Ectodermal cell (in vitro differentiated cells): ENCODE data around the gene EMID1.
A peak's percentile ranks its signal among the peaks of the same experiment; 100 is the strongest.

Experiments
- H3K27ac ChIP-seq: 2 replicates; pipeline ENCODE4 v1.7.0; 2013; ENCODE audit warnings: mild to moderate bottlenecking, low read depth, low read length; ENCODE audit not compliant: insufficient read depth, poor library complexity, severe bottlenecking
- H3K27me3 ChIP-seq: 2 replicates; pipeline ENCODE4 v1.7.0; 2013; ENCODE audit warnings: mild to moderate bottlenecking, low read length; ENCODE audit not compliant: insufficient read depth, control insufficient read depth, poor library complexity, severe bottlenecking
- H3K36me3 ChIP-seq: one replicate; pipeline ENCODE4 v1.7.0; 2013; ENCODE audit warnings: low read length; ENCODE audit not compliant: control insufficient read depth, insufficient read depth
- H3K4me1 ChIP-seq: one replicate; pipeline ENCODE4 v1.7.0; 2013; ENCODE audit warnings: low read length; ENCODE audit not compliant: control insufficient read depth, insufficient read depth
- H3K4me3 ChIP-seq: 2 replicates; pipeline ENCODE4 v1.7.0; 2013; ENCODE audit warnings: low read depth, low read length, control low read depth; ENCODE audit not compliant: insufficient read depth
- H3K9me3 ChIP-seq: 2 replicates; pipeline ENCODE4 v1.7.0; 2013; ENCODE audit warnings: mild to moderate bottlenecking, low read length, moderate library complexity; ENCODE audit not compliant: control insufficient read depth
- WGBS, 2 experiments: methylation state at CpG; one replicate each; pipeline ENCODE4 v1.1.7; 2013; ENCODE audit warnings: missing lambda C conversion rate in 2 of 2; 5-methylcytosine and 5-hydroxymethylcytosine counted together

Gene EMID1

DNA sequence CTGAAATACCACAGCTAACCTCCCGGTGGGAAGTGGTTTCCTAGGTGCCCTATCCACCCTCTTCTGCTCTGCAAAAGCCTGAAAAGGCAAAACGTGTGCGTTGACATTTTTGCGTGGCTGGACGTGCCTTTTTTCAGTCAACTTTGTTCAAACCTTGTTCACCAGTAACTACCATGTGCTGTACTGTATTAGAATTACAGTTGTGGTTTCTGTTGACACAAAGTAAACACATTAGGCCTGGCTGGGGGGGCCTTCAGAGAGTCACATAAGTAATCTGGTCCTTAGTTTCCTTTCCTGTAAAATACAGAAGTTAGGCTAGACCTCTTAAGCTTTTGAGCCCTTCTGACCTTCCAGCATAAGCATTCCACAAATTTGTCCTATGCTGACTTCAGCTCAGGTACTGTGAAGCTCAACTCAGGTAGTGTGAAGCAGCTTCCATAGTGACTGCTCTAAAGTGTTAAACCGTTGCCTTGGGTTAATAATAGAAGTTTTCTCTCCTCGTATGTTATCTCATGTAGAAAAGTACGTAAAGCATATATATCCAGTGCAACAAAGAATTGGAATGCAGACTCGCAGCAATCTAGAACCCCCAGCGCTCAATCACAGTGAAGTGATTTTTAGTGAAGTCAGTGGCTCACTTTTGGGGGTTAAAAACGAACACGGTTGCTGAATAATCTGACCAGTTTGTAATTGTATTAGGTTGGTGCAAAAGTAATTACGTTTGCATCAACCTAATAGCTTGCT, 64.2 kb downstream of the EMID1 start:
- Histone ChIP-seq H3K27ac (no peak overlapping the region), H3K9me3 (no peaks in the 10 kb centered on the region), H3K36me3 (peaks cover 27% of the 10 kb centered on the region), H3K4me1 (peaks cover 31% of the 10 kb centered on the region), H3K4me3 (peak overlapping the region; percentile 96), H3K27me3 (no peaks in the 10 kb centered on the region)
- WGBS, 2 experiments: 41 to 47% methylated on average over 13 of the region's 13 CpGs

- WGBS, 2 experiments: 66 to 68% methylated on average over 9 of the region's 9 CpGs
- Histone ChIP-seq H3K4me3 (peak overlapping the region; percentile 96), H3K9me3 (no peaks in the 10 kb centered on the region), H3K4me1 (peaks cover 31% of the 10 kb centered on the region), H3K36me3 (peaks cover 27% of the 10 kb centered on the region), H3K27ac (no peak overlapping the region), H3K27me3 (no peaks in the 10 kb centered on the region)
These were observed 65.0 kb downstream of the EMID1 start for GRCh38 chr22:29270475-29271271.

DNA sequence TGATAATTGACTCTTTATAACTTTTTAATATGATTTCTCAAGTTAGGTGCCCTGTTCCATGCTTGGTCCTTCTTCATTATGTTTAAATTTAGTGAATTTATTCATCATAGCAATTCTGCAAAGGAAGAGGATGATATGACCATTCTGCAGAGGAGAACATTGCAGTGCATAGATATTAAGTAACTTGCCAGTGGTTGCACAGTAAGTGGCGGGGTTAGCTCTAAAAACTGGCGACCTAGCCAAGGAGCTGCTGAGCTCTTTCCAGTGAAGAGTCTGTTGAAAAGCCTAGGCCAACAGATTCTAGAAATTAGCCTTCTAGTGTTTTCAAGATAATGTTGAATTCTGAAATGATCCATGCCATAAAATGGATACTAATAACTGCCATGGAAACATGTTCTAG, 66.9 kb downstream of the EMID1 start:
- Histone ChIP-seq H3K36me3 (peaks cover 41% of the 10 kb centered on the region), H3K4me3 (no peak overlapping the region)
- 97% methylated on average over 2 of the region's 2 CpGs for WGBS, 2 experiments

GRCh38 chr22:29275167-29275566, 69.5 kb downstream of the EMID1 start:
- WGBS, 2 experiments: 96 to 99% methylated on average over 3 of the region's 3 CpGs

More for the DNA sequence above, 66.9 kb downstream of the EMID1 start:
- Histone ChIP-seq H3K27me3 (no peaks in the 10 kb centered on the region), H3K27ac (no peak overlapping the region), H3K4me1 (peaks cover 23% of the 10 kb centered on the region), H3K9me3 (no peaks in the 10 kb centered on the region)

DNA sequence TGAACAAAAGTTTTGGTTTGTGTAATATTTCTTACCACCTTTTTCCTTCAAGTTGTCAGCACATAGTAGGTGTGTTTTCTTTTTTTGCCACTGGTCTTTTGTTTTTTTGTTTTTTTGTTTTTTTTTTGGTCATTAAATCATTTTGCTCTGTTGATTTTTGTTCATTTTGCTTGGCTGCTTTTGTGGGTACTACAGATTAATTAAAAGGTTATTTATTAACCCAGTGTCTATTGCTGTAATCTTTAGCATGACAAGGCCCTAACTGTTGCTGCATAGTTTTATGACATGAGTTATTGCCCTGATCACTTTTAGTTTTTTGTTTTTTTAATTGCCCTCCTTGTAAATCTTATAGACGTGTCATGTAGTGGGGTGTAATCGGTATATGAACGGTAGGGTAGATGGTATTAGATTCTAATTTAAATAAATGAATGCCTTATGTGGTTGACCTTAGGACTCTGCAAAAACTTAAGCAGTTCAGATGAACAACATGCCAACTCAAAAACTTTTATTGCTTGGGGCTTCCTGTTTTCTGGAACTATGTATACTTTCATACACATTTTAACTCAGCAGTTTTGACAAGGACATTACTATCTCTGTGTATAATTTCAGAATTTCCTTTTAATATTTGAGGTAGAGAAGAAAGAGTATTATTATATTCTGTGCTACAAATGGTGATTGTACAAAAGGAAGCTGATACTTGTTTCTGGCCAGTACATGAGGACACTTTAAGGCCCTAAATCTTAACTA, 70.3 kb downstream of the EMID1 start:
- Histone ChIP-seq H3K36me3 (peaks cover 67% of the 10 kb centered on the region), H3K4me1 (peaks cover 11% of the 10 kb centered on the region), H3K4me3 (no peak overlapping the region), H3K27ac (no peak overlapping the region), H3K9me3 (no peaks in the 10 kb centered on the region), H3K27me3 (no peaks in the 10 kb centered on the region)
- 90 to 97% methylated on average over 3 of the region's 3 CpGs for whole genome bisulfite sequencing, 2 experiments

More at GRCh38 chr22:29275167-29275566, 69.5 kb downstream of the EMID1 start:
- Histone ChIP-seq H3K27ac (no peak overlapping the region), H3K4me3 (no peak overlapping the region), H3K27me3 (no peaks in the 10 kb centered on the region), H3K4me1 (peaks cover 18% of the 10 kb centered on the region), H3K36me3 (peaks cover 67% of the 10 kb centered on the region), H3K9me3 (no peaks in the 10 kb centered on the region)

DNA sequence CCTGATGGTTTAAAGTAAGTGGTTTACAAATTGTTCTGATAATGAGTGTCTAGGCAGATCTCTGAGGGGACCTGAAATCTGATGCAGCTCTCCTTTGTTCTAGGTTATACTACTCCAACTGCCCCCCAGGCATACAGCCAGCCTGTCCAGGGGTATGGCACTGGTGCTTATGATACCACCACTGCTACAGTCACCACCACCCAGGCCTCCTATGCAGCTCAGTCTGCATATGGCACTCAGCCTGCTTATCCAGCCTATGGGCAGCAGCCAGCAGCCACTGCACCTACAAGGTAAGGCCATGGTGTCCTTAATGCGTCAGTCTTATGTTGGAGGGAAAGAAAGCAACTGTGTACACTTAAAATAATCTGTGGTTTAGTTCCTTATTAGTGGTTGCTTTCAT, 72.2 kb downstream of the EMID1 start:
- 100% methylated on average over 1 of the region's 1 CpG for WGBS, 2 experiments
- no peaks in the 10 kb centered on the region for H3K4me1 ChIP-seq

GRCh38 chr22:29284196-29284595, 78.5 kb downstream of the EMID1 start:
- H3K36me3 ChIP-seq: peaks cover 78% of the 10 kb centered on the region
- 94 to 96% methylated on average over 3 of the region's 3 CpGs for WGBS, 2 experiments
- H3K27ac ChIP-seq: no peak overlapping the region
- no peaks in the 10 kb centered on the region for H3K9me3 ChIP-seq
- no peaks in the 10 kb centered on the region for H3K4me1 ChIP-seq
- H3K4me3 ChIP-seq: no peak overlapping the region
- H3K27me3 ChIP-seq: no peaks in the 10 kb centered on the region

More for the DNA sequence above, 72.2 kb downstream of the EMID1 start:
- no peaks in the 10 kb centered on the region for H3K27me3 ChIP-seq
- H3K36me3 ChIP-seq: peaks cover 73% of the 10 kb centered on the region
- no peaks in the 10 kb centered on the region for H3K9me3 ChIP-seq
- H3K27ac ChIP-seq: no peak overlapping the region
- no peak overlapping the region for H3K4me3 ChIP-seq

GRCh38 chr22:29288837-29289236, 83.1 kb downstream of the EMID1 start:
- Histone ChIP-seq H3K9me3 (no peaks in the 10 kb centered on the region), H3K4me1 (no peaks in the 10 kb centered on the region), H3K4me3 (no peak overlapping the region), H3K36me3 (peaks cover 94% of the 10 kb centered on the region), H3K27me3 (no peaks in the 10 kb centered on the region), H3K27ac (no peak overlapping the region)
- 98 to 100% methylated on average over 2 of the region's 2 CpGs for WGBS, 2 experiments

DNA sequence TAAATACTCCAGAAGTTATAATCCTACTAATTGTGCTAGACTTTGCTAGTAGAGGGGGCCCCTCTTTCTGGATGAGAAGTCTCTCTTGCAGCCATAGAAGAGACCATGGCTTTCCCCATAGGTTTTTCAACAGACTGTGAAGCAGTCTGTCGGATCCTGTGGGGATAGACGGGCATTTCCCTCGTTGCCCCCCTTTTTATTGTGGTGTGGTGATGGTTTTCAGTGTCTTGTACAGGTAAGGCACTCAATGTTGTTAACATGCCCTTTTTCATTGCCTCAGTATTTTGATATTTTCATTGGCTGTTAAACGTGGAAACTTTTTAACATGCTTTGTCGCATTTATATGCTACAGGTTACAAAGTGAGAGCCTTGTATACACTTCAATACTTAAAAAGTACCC, 84.4 kb downstream of the EMID1 start:
- Histone ChIP-seq H3K27me3 (no peaks in the 10 kb centered on the region), H3K9me3 (no peaks in the 10 kb centered on the region), H3K4me1 (no peaks in the 10 kb centered on the region), H3K36me3 (peaks cover 88% of the 10 kb centered on the region), H3K27ac (no peak overlapping the region), H3K4me3 (no peak overlapping the region)
- WGBS, 2 experiments: 95 to 97% methylated on average over 5 of the region's 5 CpGs

DNA sequence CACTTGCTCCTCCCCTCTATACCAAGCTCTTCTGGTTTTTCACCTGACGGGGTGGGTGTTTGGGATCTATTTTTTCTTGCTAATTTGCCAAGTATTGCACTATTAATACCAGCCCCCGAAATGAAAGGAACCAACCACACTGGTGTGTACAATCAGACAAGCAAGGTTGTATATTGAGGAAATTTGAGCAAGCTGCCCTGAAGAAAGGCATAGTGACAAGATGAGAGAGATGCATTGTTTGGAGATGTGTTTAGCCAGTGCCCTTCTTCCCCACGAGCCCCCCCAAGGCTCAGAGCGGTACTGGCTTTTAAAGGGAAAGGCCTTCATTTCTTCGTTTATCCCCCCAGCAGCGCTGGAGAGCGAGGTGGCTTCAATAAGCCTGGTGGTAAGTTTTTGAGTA, 85.5 kb downstream of the EMID1 start:
- Histone ChIP-seq H3K36me3 (peaks cover 87% of the 10 kb centered on the region), H3K27ac (no peak overlapping the region), H3K27me3 (no peaks in the 10 kb centered on the region), H3K9me3 (no peaks in the 10 kb centered on the region), H3K4me1 (no peaks in the 10 kb centered on the region), H3K4me3 (no peak overlapping the region)
- 91 to 93% methylated on average over 7 of the region's 7 CpGs for WGBS, 2 experiments
